Measurements from ENCODE around the gene HLA-DPB1.

Gene HLA-DPB1

DNA sequence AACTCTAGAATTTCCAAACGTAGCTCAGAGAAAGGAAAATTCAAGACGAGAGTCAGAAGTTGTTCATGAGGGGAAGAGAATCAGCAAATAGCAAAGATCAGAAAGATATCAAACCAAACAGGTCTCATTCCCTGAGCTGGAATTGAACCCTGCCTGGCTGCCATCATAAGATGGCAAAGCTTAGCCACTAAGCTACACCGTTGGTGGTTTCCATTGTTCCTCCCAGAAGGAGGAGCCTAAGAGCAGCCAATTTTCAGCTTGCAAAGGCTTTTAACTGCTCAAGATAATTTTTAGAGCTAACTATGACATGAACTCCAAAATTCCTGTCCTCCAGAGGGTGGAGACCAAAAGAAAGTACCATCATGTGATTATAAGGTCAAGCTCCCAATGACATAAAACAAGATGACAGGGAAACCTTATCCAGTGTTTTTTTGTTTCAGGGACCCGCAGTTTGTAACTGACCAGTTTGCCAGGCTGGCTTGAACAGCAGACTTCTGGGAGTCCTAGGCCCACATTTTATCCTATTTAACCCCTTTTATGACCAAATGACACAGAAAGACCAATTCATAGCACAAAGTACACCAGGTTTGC is 60.6 kb downstream of the HLA-DPB1 start:
- DNase-seq (ENCODE audit: low spot score), result no peak
